HEK293T (cell line): Measurements from ENCODE around the gene CLEC20A.

ENCODE experiments used
- CTCF ChIA-PET: fragments of 350-600 bp; formaldehyde crosslinking; extraction: SDS; loops from one replicate; lab custom pipeline; 2021; ENCODE audit warnings: antibody characterized with exemption, inconsistent platforms; lab: Yijun Ruan, JAX
- POLR2A ChIA-PET: fragments of 350-600 bp; formaldehyde crosslinking; extraction: SDS; loops from one replicate; lab custom pipeline; 2020; ENCODE audit warnings: antibody characterized with exemption, inconsistent platforms; lab: Yijun Ruan, JAX
- DNase-seq: peaks from one replicate; pipeline ENCODE4 v3.0.0; 2012; ENCODE audit warnings: mixed read lengths; ENCODE audit errors: extremely low spot score
- ARNT ChIP-seq: fragments of 450-650 bp; IDR thresholded peaks from 2 replicates; pipeline ENCODE4 v1.6.1; 2017; ENCODE audit warnings: mild to moderate bottlenecking
- BHLHE40 ChIP-seq: fragments of 450-650 bp; IDR thresholded peaks from 2 replicates; pipeline ENCODE4 v1.6.1; 2016; ENCODE audit warnings: mild to moderate bottlenecking, moderate library complexity, borderline replicate concordance
- CTBP1 ChIP-seq: fragments of 450-650 bp; IDR thresholded peaks from 2 replicates; pipeline ENCODE4 v1.6.1; 2016; ENCODE audit warnings: borderline replicate concordance
- ELF4 ChIP-seq: fragments of 450-650 bp; IDR thresholded peaks from 2 replicates; pipeline ENCODE4 v1.6.1; 2017; ENCODE audit warnings: antibody characterized with exemption
- FOXA1 ChIP-seq: fragments of 450-650 bp; IDR thresholded peaks from 2 replicates; pipeline ENCODE4 v1.6.1; 2016; ENCODE audit warnings: mild to moderate bottlenecking
- FOXK2 ChIP-seq: fragments of 450-650 bp; IDR thresholded peaks from 2 replicates; pipeline ENCODE4 v1.6.1; 2016; ENCODE audit warnings: mild to moderate bottlenecking
- FOXM1 ChIP-seq: fragments of 450-650 bp; IDR thresholded peaks from 2 replicates; pipeline ENCODE4 v1.6.1; 2017; ENCODE audit warnings: mild to moderate bottlenecking, borderline replicate concordance
- HDGF ChIP-seq: fragments of 450-650 bp; IDR thresholded peaks from 2 replicates; pipeline ENCODE4 v1.6.1; 2017; ENCODE audit warnings: antibody characterized with exemption, borderline replicate concordance
- L3MBTL2 ChIP-seq: fragments of 450-650 bp; conservative IDR thresholded peaks from 2 replicates; pipeline ENCODE4 v1.6.1; 2016; ENCODE audit warnings: mild to moderate bottlenecking
- LEF1 ChIP-seq: fragments of 450-650 bp; IDR thresholded peaks from 2 replicates; pipeline ENCODE4 v1.6.1; 2017; ENCODE audit warnings: mild to moderate bottlenecking, borderline replicate concordance
- NFRKB ChIP-seq: fragments of 450-650 bp; IDR thresholded peaks from 2 replicates; pipeline ENCODE4 v1.6.1; 2016; ENCODE audit warnings: mild to moderate bottlenecking, moderate library complexity
- SP1 ChIP-seq: fragments of 450-650 bp; IDR thresholded peaks from 2 replicates; pipeline ENCODE4 v1.6.1; 2017
- SUZ12 ChIP-seq: fragments of 450-650 bp; IDR thresholded peaks from 2 replicates; pipeline ENCODE4 v1.6.1; 2016; ENCODE audit warnings: mild to moderate bottlenecking
- TARDBP ChIP-seq: fragments of 450-650 bp; IDR thresholded peaks from 2 replicates; pipeline ENCODE4 v1.6.1; 2016
- ZNF384 ChIP-seq: fragments of 450-650 bp; IDR thresholded peaks from 2 replicates; pipeline ENCODE4 v1.6.1; 2016
- TF ChIP-seq, protein P1 (sequence below): fragments of 450-650 bp; IDR thresholded peaks from 2 replicates; pipeline ENCODE4 v1.6.1; 2016

Gene CLEC20A

DNA sequence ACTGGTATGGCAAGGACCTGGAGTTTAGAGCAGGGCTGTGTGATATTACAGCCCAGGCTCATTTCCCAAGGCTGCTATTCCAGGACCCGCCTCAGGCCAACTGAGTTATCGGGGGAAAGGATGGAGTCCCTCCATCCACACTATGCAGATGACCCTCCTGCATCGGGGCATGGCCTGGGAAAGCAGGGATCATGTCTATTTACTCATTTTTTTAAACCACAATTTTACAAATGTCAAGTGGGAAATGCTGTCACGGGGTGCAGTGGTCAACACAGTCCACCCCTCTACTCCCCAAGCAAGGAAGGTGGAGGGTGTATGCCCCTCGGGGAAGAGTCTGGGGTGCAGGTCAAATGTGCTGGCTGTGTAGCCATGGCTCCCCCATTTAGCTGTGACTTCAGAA is 6.1 kb upstream of the CLEC20A start:
- POLR2A ChIA-PET = no interaction called here
- DNase-seq = no peak
- TF ChIP-seq SP1 (no peak), ELF4 (no peak), CTBP1 (no peak), LEF1 (no peak), BHLHE40 (no peak), HDGF (no peak), FOXM1 (no peak), NFRKB (no peak), ZNF384 (no peak), TARDBP (no peak), FOXK2 (no peak), ARNT (no peak), FOXA1 (no peak), SUZ12 (no peak)
- TF ChIP-seq, protein P1, sequence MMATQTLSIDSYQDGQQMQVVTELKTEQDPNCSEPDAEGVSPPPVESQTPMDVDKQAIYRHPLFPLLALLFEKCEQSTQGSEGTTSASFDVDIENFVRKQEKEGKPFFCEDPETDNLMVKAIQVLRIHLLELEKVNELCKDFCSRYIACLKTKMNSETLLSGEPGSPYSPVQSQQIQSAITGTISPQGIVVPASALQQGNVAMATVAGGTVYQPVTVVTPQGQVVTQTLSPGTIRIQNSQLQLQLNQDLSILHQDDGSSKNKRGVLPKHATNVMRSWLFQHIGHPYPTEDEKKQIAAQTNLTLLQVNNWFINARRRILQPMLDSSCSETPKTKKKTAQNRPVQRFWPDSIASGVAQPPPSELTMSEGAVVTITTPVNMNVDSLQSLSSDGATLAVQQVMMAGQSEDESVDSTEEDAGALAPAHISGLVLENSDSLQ = no peak
- CTCF ChIA-PET = interaction anchor here (0.6 kb wide), 1 partner anchor 260 kb away, joined by 3 read pairs; no protein-coding TSS in a partner anchor

DNA sequence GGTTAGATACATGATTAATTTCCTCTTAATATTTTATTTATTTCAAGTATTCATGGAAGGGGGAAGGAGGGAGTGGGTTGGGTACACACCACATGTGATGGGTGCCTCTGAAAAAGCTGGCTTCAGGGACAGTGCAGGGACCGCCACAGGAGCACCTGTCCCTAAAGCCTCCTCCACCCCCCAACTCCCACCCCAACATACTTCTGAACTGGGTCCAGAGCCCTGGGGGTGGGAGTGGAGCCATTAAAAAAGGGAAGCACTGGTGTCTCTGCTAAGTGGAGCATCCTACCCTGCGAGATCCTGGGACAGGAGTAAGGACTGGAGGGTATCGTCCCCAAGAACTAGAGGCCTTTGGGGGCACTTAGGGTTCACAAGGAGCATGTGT is 5.6 kb upstream of the CLEC20A start:
- ChIA-PET POLR2A (no interaction called here), CTCF (interaction anchor here (0.6 to 2.3 kb wide), 17 partner anchors 10 to 202 kb away, joined by 3 to 12 read pairs (median 4); partner anchors contain the start of gene TEX35)
- no peak for DNase-seq
- TF ChIP-seq SP1 (no peak), HDGF (no peak), SUZ12 (no peak), NFRKB (no peak), FOXM1 (no peak), LEF1 (no peak), L3MBTL2 (no peak), TARDBP (no peak), FOXK2 (no peak), FOXA1 (no peak)

DNA sequence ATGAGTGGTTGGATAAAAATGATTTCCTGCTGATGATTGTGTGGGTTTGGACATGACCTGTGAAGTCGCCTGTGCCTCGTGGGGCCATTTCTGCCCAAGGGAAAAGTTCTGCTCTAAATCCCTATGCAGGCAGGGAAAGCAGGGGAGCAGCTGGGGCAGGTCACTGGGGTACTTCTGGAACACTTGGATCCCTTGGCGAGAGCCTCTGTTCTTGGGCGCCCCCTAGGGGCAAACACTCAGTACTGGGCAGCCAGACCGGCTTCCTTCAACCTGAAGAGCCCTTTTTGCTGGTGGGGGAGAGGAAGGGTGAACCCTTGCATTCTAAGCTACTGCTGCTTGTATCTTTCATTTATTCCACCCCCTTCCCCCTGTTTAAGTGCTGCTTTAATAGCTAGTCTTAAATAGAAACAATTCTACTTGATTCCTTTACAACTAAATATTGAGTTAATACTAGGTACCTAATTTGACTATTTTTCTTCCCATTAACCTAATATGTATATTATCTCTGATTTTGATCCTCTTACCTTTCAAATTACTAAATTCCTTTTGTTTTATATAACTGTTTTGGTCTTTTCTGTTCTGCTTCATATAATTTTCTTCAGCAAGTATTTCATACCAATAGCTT is 5.1 kb upstream of the CLEC20A start:
- DNase-seq = peak; percentile 89
- POLR2A ChIA-PET = no interaction called here
- TF ChIP-seq ELF4 (no peak), TARDBP (no peak), ARNT (no peak), LEF1 (no peak), L3MBTL2 (no peak), HDGF (no peak), ZNF384 (no peak), FOXK2 (no peak), SP1 (no peak), CTBP1 (no peak), FOXA1 (no peak), NFRKB (no peak), FOXM1 (no peak)
- TF ChIP-seq, protein P1 = no peak
- CTCF ChIA-PET = interaction anchor here (0.6 to 2.3 kb wide), 17 partner anchors 9 to 202 kb away, joined by 3 to 12 read pairs (median 4); partner anchors contain the start of gene TEX35

DNA sequence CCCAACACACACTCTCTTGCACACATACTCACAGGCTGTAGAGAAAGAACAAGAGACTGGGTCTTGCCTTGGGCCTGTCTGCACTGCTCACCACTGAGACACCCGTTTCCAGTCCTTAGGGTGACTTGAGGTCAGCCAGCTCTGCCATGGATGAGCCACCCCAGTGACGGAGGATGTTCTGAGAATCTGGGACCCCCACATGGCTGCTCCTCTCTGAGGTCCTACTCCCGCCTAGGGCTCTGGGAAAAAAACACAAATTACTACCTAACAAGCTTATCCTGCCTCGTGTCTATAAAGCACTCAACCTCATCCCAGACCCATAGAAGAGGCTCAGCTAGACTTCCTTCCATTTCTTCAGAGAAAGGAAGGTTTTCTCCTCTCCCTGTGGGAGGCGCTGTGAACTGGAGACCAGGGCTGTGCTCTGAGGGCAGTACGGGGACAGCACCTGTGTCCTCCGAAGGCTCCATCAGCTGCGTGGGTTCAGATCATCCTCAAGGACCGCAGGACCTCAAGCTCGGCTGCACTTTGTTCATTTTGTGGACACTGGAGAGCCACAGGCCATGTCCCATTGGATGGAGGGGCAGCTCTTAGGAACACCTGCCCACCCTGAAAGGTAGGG is 4.3 kb upstream of the CLEC20A start:
- POLR2A ChIA-PET = no interaction called here
- no peak for DNase-seq
- CTCF ChIA-PET = interaction anchor here (1.1 to 2.3 kb wide), 13 partner anchors 9 to 201 kb away, joined by 3 to 12 read pairs (median 4); partner anchors contain the start of gene TEX35
- no peak for TF ChIP-seq NFRKB
- TF ChIP-seq L3MBTL2 = no peak
- no peak for TF ChIP-seq ZNF384
- TF ChIP-seq ARNT = no peak
- TF ChIP-seq FOXA1 = no peak
- no peak for TF ChIP-seq BHLHE40
- TF ChIP-seq TARDBP = no peak
- TF ChIP-seq CTBP1 = no peak
- TF ChIP-seq HDGF = no peak
- TF ChIP-seq ELF4 = no peak
- TF ChIP-seq SUZ12 = no peak
- no peak for TF ChIP-seq SP1
- no peak for TF ChIP-seq FOXM1
- TF ChIP-seq FOXK2 = no peak
- TF ChIP-seq LEF1 = no peak
- TF ChIP-seq, protein P1 = no peak

DNA sequence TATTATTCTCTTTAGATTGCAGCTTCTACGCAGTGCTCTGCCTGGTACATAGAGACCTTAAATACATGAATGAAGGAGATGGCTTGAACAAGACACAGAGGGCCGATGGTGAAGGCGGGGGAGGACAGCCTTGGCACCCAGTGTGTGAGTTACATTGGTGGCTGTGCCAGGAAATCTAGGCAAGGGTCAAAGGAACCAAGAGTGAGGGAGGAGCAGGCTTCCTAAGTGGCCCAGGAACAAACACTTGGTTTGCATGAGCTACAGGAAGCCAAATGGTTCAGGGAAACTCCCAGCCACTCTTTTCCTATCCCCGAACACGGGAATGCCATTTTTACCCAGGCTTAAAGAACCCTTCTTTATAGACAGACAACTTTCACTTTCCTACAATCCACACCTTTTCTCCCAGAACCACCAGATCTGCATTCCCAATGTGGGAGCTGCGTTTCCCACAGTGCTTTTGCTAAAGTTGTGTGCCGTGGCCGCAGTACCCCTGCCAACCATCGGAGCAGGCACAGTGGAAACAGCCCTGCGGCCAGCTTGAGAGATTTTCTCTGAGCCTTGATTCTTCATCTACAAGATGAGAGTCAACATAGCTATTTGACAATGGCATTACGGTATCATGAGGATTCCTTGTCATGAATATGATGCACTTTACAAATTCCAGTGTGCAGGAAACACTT is 3.5 kb upstream of the CLEC20A start:
- no peak for TF ChIP-seq FOXK2
- TF ChIP-seq FOXM1 = no peak
- CTCF ChIA-PET = interaction anchor here (1.8 to 2.3 kb wide), 3 partner anchors 8 to 189 kb away, joined by 6 to 12 read pairs (median 11); no protein-coding TSS in a partner anchor
- DNase-seq = peak; percentile 54
- POLR2A ChIA-PET = no interaction called here
